Measurements from ENCODE around the gene KY.
"Not testable (repeated sequence)": the region's sequence is repeated elsewhere in the genome, so short reads cannot be mapped to it uniquely, and the experiment has no call there.

Gene KY

GRCh38 chr3:134576831-134577230 lies 74.0 kb downstream of the KY start:
- H3K9me3 ChIP-seq (ENCODE audit: low read depth, low read length): no peaks in the 10 kb centered on the region
- H3K9ac ChIP-seq (ENCODE audit: insufficient read length): no peak overlapping the region
- no peaks in the 10 kb centered on the region for H3K36me3 ChIP-seq (ENCODE audit: insufficient read depth, low read length)
- H3K4me3 ChIP-seq: no peak overlapping the region
- DNase-seq (ENCODE audit: low read depth, low spot score): no peak
- H3K27ac ChIP-seq: no peak overlapping the region
- TF ChIP-seq POLR2AphosphoS5 (IDR thresholded peaks at IDR 0.05; ENCODE audit: borderline replicate concordance, low read depth, low read length) (no peak), EZH2 (IDR thresholded peaks at IDR 0.05) (no peak), FOXP2 (optimal IDR thresholded peaks at IDR 0.05; ENCODE audit: control extremely low read depth, extremely low read length, insufficient read depth) (no peak)

DNA sequence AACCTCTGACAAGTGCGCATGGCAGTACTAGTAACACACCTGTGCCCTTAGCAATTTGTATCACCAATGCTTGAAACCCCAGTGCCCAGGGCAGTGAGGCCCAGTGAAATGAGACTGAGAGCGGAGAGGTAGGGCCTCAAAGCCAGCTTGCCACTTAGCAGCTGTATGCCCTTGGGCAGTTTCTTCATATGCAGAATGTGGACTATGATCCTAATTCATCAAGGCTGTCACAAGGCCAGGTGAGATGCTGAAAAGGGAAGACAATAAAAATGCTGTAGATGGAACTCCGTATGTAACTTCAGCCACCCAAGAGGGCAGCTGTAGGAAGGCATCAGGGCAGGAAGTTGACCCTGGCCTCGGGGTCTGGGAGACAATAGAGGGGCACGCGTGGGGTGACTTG lies 74.4 kb downstream of the KY start:
- H3K9me3 ChIP-seq (ENCODE audit: low read depth, low read length): no peaks in the 10 kb centered on the region
- TF ChIP-seq FOXP2 (optimal IDR thresholded peaks at IDR 0.05; ENCODE audit: control extremely low read depth, extremely low read length, insufficient read depth) (no peak), POLR2AphosphoS5 (IDR thresholded peaks at IDR 0.05; ENCODE audit: borderline replicate concordance, low read depth, low read length) (no peak), EZH2 (IDR thresholded peaks at IDR 0.05) (no peak)

GRCh38 chr3:134569899-134570298 lies 80.9 kb downstream of the KY start:
- not testable (repeated sequence) for DNase-seq (ENCODE audit: low read depth, low spot score); H3K27ac ChIP-seq; H3K4me3 ChIP-seq; H3K9ac ChIP-seq (ENCODE audit: insufficient read length); H3K36me3 ChIP-seq (ENCODE audit: insufficient read depth, low read length); H3K9me3 ChIP-seq (ENCODE audit: low read depth, low read length)

More for the DNA sequence above, 74.4 kb downstream of the KY start:
- H3K27ac ChIP-seq: no peak overlapping the region
- H3K36me3 ChIP-seq (ENCODE audit: insufficient read depth, low read length): no peaks in the 10 kb centered on the region
- H3K4me3 ChIP-seq: no peak overlapping the region
- no peak for DNase-seq (ENCODE audit: low read depth, low spot score)
- no peak overlapping the region for H3K9ac ChIP-seq (ENCODE audit: insufficient read length)

DNA sequence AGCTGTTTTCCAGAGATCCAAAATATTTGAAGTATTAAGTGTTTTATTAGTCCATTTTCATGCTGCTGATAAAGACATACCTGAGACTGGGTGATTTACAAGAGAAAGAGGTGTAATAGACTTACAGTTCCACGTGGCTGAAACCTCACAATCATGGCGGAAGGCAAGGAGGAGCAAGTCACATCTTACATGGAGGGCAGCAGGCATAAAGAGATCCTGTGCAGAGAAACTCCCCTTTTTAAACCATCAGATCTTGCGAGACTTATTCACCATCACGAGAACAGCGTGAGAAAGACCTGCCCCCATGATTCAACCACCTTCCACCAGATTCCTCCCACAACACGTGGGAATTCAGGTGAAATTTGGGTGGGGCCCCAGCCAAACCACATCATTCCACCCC lies 82.0 kb downstream of the KY start:
- TF ChIP-seq FOXP2 (optimal IDR thresholded peaks at IDR 0.05; ENCODE audit: control extremely low read depth, extremely low read length, insufficient read depth) (no peak), EZH2 (IDR thresholded peaks at IDR 0.05) (no peak), POLR2AphosphoS5 (IDR thresholded peaks at IDR 0.05; ENCODE audit: borderline replicate concordance, low read depth, low read length) (no peak)
- no peaks in the 10 kb centered on the region for H3K9me3 ChIP-seq (ENCODE audit: low read depth, low read length)
- no peak overlapping the region for H3K9ac ChIP-seq (ENCODE audit: insufficient read length)

GRCh38 chr3:134567605-134568004 lies 83.2 kb downstream of the KY start:
- TF ChIP-seq EZH2 (IDR thresholded peaks at IDR 0.05) (no peak), FOXP2 (optimal IDR thresholded peaks at IDR 0.05; ENCODE audit: control extremely low read depth, extremely low read length, insufficient read depth) (no peak), POLR2AphosphoS5 (IDR thresholded peaks at IDR 0.05; ENCODE audit: borderline replicate concordance, low read depth, low read length) (no peak)
- Histone ChIP-seq H3K9me3 (ENCODE audit: low read depth, low read length) (no peaks in the 10 kb centered on the region), H3K4me3 (no peak overlapping the region), H3K36me3 (ENCODE audit: insufficient read depth, low read length) (no peaks in the 10 kb centered on the region), H3K27ac (no peak overlapping the region), H3K9ac (ENCODE audit: insufficient read length) (no peak overlapping the region)
- no peak for DNase-seq (ENCODE audit: low read depth, low spot score)

More for the DNA sequence above, 82.0 kb downstream of the KY start:
- H3K27ac ChIP-seq: no peak overlapping the region
- DNase-seq (ENCODE audit: low read depth, low spot score): no peak
- H3K36me3 ChIP-seq (ENCODE audit: insufficient read depth, low read length): no peaks in the 10 kb centered on the region
- H3K4me3 ChIP-seq: no peak overlapping the region

- no peaks in the 10 kb centered on the region for H3K36me3 ChIP-seq (ENCODE audit: insufficient read depth, low read length)
- H3K9ac ChIP-seq (ENCODE audit: insufficient read length): no peak overlapping the region
- TF ChIP-seq EZH2 (IDR thresholded peaks at IDR 0.05) (no peak), POLR2AphosphoS5 (IDR thresholded peaks at IDR 0.05; ENCODE audit: borderline replicate concordance, low read depth, low read length) (no peak)
- H3K9me3 ChIP-seq (ENCODE audit: low read depth, low read length): no peaks in the 10 kb centered on the region
- DNase-seq (ENCODE audit: low read depth, low spot score): no peak
- no peak overlapping the region for H3K27ac ChIP-seq
- no peak overlapping the region for H3K4me3 ChIP-seq
Observed at GRCh38 chr3:134564991-134565390, 85.8 kb downstream of the KY start.

DNA sequence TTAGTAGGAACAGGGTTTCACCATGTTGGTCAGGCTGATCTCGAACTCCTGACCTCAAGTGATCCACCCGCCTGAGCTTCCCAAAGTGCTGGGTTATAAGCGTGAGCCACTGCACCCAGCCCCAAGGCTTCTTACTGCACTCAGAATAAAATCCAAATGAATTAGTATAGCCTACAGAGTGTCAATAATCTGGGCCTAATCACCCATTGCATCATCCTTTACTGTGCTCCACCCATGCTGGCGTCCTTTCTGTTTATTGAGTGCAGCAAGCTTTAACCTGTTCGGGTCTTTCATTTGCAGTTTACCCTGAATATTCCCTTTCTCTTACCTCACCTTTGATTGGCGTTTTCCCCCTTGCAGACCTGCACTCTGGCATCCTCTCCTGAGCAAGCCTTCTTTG lies 87.2 kb downstream of the KY start:
- no peaks in the 10 kb centered on the region for H3K36me3 ChIP-seq (ENCODE audit: insufficient read depth, low read length)
- no peak overlapping the region for H3K4me3 ChIP-seq
- H3K27ac ChIP-seq: no peak overlapping the region
- no peak overlapping the region for H3K9ac ChIP-seq (ENCODE audit: insufficient read length)
- no peaks in the 10 kb centered on the region for H3K9me3 ChIP-seq (ENCODE audit: low read depth, low read length)
- TF ChIP-seq FOXP2 (optimal IDR thresholded peaks at IDR 0.05; ENCODE audit: control extremely low read depth, extremely low read length, insufficient read depth) (no peak), POLR2AphosphoS5 (IDR thresholded peaks at IDR 0.05; ENCODE audit: borderline replicate concordance, low read depth, low read length) (no peak), EZH2 (IDR thresholded peaks at IDR 0.05) (no peak)
- DNase-seq (ENCODE audit: low read depth, low spot score): no peak

GRCh38 chr3:134562055-134562454 lies 88.8 kb downstream of the KY start:
- Histone ChIP-seq H3K9ac (ENCODE audit: insufficient read length) (no peak overlapping the region), H3K4me3 (no peak overlapping the region), H3K36me3 (ENCODE audit: insufficient read depth, low read length) (no peaks in the 10 kb centered on the region), H3K9me3 (ENCODE audit: low read depth, low read length) (no peaks in the 10 kb centered on the region), H3K27ac (no peak overlapping the region)
- no peak for DNase-seq (ENCODE audit: low read depth, low spot score)
- TF ChIP-seq FOXP2 (optimal IDR thresholded peaks at IDR 0.05; ENCODE audit: control extremely low read depth, extremely low read length, insufficient read depth): no peak
- TF ChIP-seq EZH2 (IDR thresholded peaks at IDR 0.05): no peak
- TF ChIP-seq POLR2AphosphoS5 (IDR thresholded peaks at IDR 0.05; ENCODE audit: borderline replicate concordance, low read depth, low read length): no peak

- Histone ChIP-seq H3K27ac (no peak overlapping the region), H3K36me3 (ENCODE audit: insufficient read depth, low read length) (no peaks in the 10 kb centered on the region), H3K9me3 (ENCODE audit: low read depth, low read length) (no peaks in the 10 kb centered on the region), H3K9ac (ENCODE audit: insufficient read length) (no peak overlapping the region), H3K4me3 (no peak overlapping the region)
- DNase-seq (ENCODE audit: low read depth, low spot score): no peak
- TF ChIP-seq FOXP2 (optimal IDR thresholded peaks at IDR 0.05; ENCODE audit: control extremely low read depth, extremely low read length, insufficient read depth) (no peak), POLR2AphosphoS5 (IDR thresholded peaks at IDR 0.05; ENCODE audit: borderline replicate concordance, low read depth, low read length) (no peak), EZH2 (IDR thresholded peaks at IDR 0.05) (no peak)
Observed at GRCh38 chr3:134559591-134559990, 91.2 kb downstream of the KY start.

Measured in SK-N-MC (cell line).